Mammary epithelial cell (primary cell): ENCODE results near the gene CDR2.

Experiments used
- EZH2 ChIP-seq: IDR thresholded peaks from 2 replicates; pipeline ENCODE4 v1.6.1; 2012; ENCODE audit warnings: low read length, inconsistent platforms, borderline replicate concordance
- TF ChIP-seq, protein P1 (sequence below), 2 donors: IDR thresholded peaks in 1 of 2; conservative IDR thresholded peaks in 1 of 2; 2 replicates each; pipeline ENCODE4 v1.5.1; 2011 to 2012; ENCODE audit warnings: inconsistent platforms in 2 of 2, low read length in 2 of 2, mild to moderate bottlenecking in 2 of 2, control low read depth in 1 of 2, low read depth in 1 of 2; ENCODE audit not compliant: insufficient read depth in 1 of 2; ENCODE audit errors: extremely low read depth in 1 of 2

DNA sequence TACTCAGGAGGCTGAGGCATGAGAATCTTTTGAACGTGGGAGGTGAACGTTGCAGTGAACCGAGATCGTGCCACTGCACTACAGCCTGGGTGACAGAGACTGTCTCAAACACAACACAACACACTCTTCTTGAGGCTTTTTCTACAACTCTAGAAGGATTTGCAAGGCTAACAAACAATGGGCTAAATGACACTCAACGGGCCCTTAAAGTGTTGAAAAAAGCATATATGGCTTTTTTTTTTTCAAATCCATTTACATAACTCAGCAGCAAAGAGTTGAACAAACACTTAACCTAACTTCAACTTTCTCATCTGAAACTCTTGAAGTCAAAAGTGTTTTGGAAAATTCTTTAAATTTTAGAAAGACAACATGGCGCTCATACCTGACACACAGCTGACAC lies 22.3 kb downstream of the CDR2 start:
- TF ChIP-seq, protein P1, sequence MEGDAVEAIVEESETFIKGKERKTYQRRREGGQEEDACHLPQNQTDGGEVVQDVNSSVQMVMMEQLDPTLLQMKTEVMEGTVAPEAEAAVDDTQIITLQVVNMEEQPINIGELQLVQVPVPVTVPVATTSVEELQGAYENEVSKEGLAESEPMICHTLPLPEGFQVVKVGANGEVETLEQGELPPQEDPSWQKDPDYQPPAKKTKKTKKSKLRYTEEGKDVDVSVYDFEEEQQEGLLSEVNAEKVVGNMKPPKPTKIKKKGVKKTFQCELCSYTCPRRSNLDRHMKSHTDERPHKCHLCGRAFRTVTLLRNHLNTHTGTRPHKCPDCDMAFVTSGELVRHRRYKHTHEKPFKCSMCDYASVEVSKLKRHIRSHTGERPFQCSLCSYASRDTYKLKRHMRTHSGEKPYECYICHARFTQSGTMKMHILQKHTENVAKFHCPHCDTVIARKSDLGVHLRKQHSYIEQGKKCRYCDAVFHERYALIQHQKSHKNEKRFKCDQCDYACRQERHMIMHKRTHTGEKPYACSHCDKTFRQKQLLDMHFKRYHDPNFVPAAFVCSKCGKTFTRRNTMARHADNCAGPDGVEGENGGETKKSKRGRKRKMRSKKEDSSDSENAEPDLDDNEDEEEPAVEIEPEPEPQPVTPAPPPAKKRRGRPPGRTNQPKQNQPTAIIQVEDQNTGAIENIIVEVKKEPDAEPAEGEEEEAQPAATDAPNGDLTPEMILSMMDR (conservative IDR thresholded peaks at IDR 0.05 in 1 of 2, IDR thresholded peaks at IDR 0.05 in 1 of 2; ENCODE audit: extremely low read depth in 1 of 2, insufficient read depth in 1 of 2, low read depth in 1 of 2, low read length in 2 of 2), result no peak
- TF ChIP-seq EZH2, result no peak
